DOHH2 (cell line): ENCODE data around the gene KRTAP19-8.

Experiments
- H3F3A ChIP-seq: fragments of 200-600 bp; sonication (generic), shearing (Covaris generic); 2 replicates; pipeline ENCODE4 v1.6.0; 2016; ENCODE audit warnings: antibody characterized with exemption, mild to moderate bottlenecking; ENCODE audit not compliant: control insufficient read depth, insufficient read depth
- H3K27ac ChIP-seq: fragments of 200-600 bp; sonication (generic); 2 replicates; pipeline ENCODE4 v1.5.1; 2014; ENCODE audit warnings: low read depth, mild to moderate bottlenecking, low read length, moderate library complexity
- H3K27me3 ChIP-seq: fragments of 200-600 bp; sonication (generic); 2 replicates; pipeline ENCODE4 v1.6.1; 2014; ENCODE audit warnings: mild to moderate bottlenecking, low read length, mixed read lengths; ENCODE audit not compliant: control insufficient read depth
- H3K36me3 ChIP-seq: fragments of 200-600 bp; sonication (generic); 2 replicates; pipeline ENCODE4 v1.6.1; 2014; ENCODE audit warnings: mild to moderate bottlenecking, low read length, moderate library complexity, mixed read lengths; ENCODE audit not compliant: control insufficient read depth
- H3K4me1 ChIP-seq: fragments of 200-600 bp; sonication (generic); 2 replicates; pipeline ENCODE4 v1.6.1; 2014; ENCODE audit warnings: mild to moderate bottlenecking, low read length, mixed read lengths; ENCODE audit not compliant: control insufficient read depth
- H3K4me2 ChIP-seq: fragments of 200-600 bp; sonication (generic); 2 replicates; pipeline ENCODE4 v1.6.0; 2014; ENCODE audit warnings: mild to moderate bottlenecking, low read length, moderate library complexity
- H3K4me3 ChIP-seq: fragments of 200-600 bp; sonication (generic); 2 replicates; pipeline ENCODE4 v1.5.1; 2014; ENCODE audit warnings: mild to moderate bottlenecking, low read length, mixed read lengths
- H3K79me2 ChIP-seq: fragments of 200-600 bp; sonication (generic); 2 replicates; pipeline ENCODE4 v1.6.1; 2014; ENCODE audit warnings: mild to moderate bottlenecking, low read length, mixed read lengths; ENCODE audit not compliant: control insufficient read depth
- H3K9me2 ChIP-seq: fragments of 200-600 bp; sonication (generic); replicated peaks from 2 replicates; pipeline ENCODE4 v1.6.1; 2014; ENCODE audit warnings: mild to moderate bottlenecking, low read length, mixed read lengths; ENCODE audit not compliant: control insufficient read depth
- H3K9me3 ChIP-seq: fragments of 200-600 bp; sonication (generic); 2 replicates; pipeline ENCODE4 v1.6.1; 2014; ENCODE audit warnings: antibody characterized with exemption, low read length, mixed read lengths; ENCODE audit not compliant: control insufficient read depth, insufficient read depth
- H4K20me1 ChIP-seq: fragments of 200-600 bp; sonication (generic); 2 replicates; pipeline ENCODE4 v1.6.0; 2014; ENCODE audit warnings: low read depth, mild to moderate bottlenecking, antibody characterized with exemption, low read length, moderate library complexity; ENCODE audit not compliant: control insufficient read depth, insufficient read depth
- CTCF ChIP-seq: fragments of 200-600 bp; sonication (generic); IDR thresholded peaks from one replicate; pipeline ENCODE4 v1.5.1; 2014; ENCODE audit warnings: antibody characterized with exemption, mild to moderate bottlenecking, low read depth, low read length; ENCODE audit not compliant: poor library complexity, severe bottlenecking
- EZH2phosphoT487 ChIP-seq: fragments of 200-600 bp; sonication (generic); IDR thresholded peaks from 2 replicates; pipeline ENCODE4 v1.6.1; 2017; ENCODE audit warnings: borderline replicate concordance, mild to moderate bottlenecking, antibody characterized with exemption, low read length, moderate library complexity, mixed read lengths

The KRTAP19-8 gene

DNA sequence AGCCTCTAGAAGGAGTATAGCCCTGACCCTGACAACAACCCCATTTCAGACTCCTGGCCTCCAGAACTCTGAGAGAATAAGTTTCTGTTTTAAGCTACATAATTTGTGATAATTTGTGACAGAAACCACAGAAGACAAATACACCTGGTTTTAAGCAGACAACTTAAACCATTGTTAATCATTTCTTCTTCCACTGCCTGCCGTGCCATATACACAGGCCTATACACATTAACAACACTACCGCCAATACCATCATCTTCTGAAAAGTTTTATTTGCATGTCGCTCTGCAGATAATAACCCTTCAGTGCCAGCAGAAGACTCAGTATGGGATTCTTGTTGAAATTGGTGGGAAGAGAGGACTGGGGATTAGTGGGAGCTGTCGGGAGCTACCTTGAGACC, 39.9 kb upstream of the KRTAP19-8 start:
- H3K9me2 ChIP-seq = no peaks in the 10 kb centered on the region; the same call in 1 of the 2 replicates
- no peak overlapping the region for H3K4me3 ChIP-seq
- H3F3A ChIP-seq = no peaks in the 10 kb centered on the region
- no peaks in the 10 kb centered on the region for H3K9me3 ChIP-seq
- no peaks in the 10 kb centered on the region for H3K4me1 ChIP-seq
- H3K79me2 ChIP-seq = no peaks in the 10 kb centered on the region
- 0 out of 2 replicates have a peak, but pooled peaks cover 4% of the 10 kb centered on the region for H3K27me3 ChIP-seq
- no peak overlapping the region for H3K4me2 ChIP-seq
- no peaks in the 10 kb centered on the region for H4K20me1 ChIP-seq
- no peak overlapping the region for H3K27ac ChIP-seq
- no peaks in the 10 kb centered on the region for H3K36me3 ChIP-seq
- TF ChIP-seq EZH2phosphoT487 (no peak), CTCF (no peak)

DNA sequence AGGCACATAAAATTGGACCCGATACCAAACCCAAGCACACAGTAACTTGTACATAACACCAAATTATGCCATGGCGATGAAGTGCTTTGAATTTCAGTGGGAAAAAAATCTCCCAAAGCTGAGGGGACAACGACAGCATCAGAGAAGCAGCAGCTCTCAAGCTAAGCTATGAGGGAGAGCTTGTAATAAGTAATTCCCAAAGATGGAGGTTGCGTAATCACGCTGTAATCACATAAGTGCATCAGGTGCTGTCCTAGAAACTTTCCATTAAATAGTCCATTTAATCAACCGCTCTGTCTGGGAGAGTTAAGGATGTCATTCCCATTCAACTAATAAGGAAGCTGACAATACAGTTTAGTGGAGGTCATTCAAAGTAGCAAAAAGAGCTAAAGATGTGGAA, 37.6 kb upstream of the KRTAP19-8 start:
- Histone ChIP-seq H3K36me3 (no peaks in the 10 kb centered on the region), H3K79me2 (no peaks in the 10 kb centered on the region), H3K27ac (no peak overlapping the region), H3K9me2 (no peaks in the 10 kb centered on the region; the same call in 1 of the 2 replicates), H3K27me3 (0 out of 2 replicates have a peak, but pooled peaks cover 4% of the 10 kb centered on the region), H3K4me3 (no peak overlapping the region), H3K4me1 (no peaks in the 10 kb centered on the region), H3F3A (no peaks in the 10 kb centered on the region), H4K20me1 (no peaks in the 10 kb centered on the region), H3K9me3 (no peaks in the 10 kb centered on the region), H3K4me2 (no peak overlapping the region)
- TF ChIP-seq EZH2phosphoT487 (no peak), CTCF (no peak)

DNA sequence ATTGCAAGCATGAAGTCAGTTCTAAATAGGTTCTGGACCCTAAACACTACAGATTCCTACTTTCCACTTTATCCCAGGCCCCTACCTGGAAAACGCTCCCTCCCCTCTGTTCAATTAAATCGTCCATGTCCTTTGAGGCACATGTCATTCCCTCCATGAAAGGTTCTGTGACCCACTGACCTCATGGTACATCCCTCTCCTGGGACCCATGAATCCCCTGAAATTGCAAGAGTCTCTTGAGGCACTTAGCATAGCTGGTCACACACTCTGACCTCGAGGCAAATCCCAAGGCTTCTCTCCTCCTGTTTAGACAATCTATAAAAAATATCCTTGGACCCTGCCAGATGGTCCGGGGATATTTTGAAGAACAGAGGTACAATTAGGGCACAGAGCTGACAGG, 34.3 kb upstream of the KRTAP19-8 start:
- TF ChIP-seq EZH2phosphoT487 (no peak), CTCF (no peak)
- H3K79me2 ChIP-seq = no peaks in the 10 kb centered on the region
- 0 out of 2 replicates have a peak, but pooled peaks cover 4% of the 10 kb centered on the region for H3K27me3 ChIP-seq
- H3K27ac ChIP-seq = no peak overlapping the region
- H3K4me2 ChIP-seq = no peak overlapping the region
- H3F3A ChIP-seq = no peaks in the 10 kb centered on the region
- H3K4me3 ChIP-seq = no peak overlapping the region
- H3K9me2 ChIP-seq = no peaks in the 10 kb centered on the region; the same call in 1 of the 2 replicates
- H3K36me3 ChIP-seq = no peaks in the 10 kb centered on the region
- H3K9me3 ChIP-seq = no peaks in the 10 kb centered on the region
- H4K20me1 ChIP-seq = no peaks in the 10 kb centered on the region
- H3K4me1 ChIP-seq = no peaks in the 10 kb centered on the region

DNA sequence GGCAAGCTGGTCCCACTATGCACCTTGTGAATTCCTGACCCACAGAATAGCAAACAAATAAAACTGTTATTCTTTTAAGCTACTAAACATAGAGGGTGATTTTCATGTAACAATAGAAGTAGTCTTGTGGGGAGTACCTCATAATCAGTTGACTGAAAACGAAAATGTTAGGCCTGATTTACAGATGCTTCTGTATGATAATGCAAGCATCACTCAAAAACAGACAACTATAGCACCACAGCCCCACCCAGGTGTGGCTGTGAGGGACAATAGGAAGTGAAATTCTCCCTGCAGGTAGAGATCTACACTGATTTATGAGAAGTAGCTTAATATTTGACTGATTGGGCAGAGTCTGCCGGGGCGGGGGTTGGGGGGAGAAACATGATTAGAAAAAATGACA, 26.5 kb upstream of the KRTAP19-8 start:
- H4K20me1 ChIP-seq = no peaks in the 10 kb centered on the region
- H3K27me3 ChIP-seq = no peaks in the 10 kb centered on the region
- H3K4me3 ChIP-seq = no peak overlapping the region
- H3K9me3 ChIP-seq = no peaks in the 10 kb centered on the region
- H3K9me2 ChIP-seq = no peaks in the 10 kb centered on the region
- H3K4me1 ChIP-seq = no peaks in the 10 kb centered on the region
- H3K36me3 ChIP-seq = no peaks in the 10 kb centered on the region
- H3F3A ChIP-seq = no peaks in the 10 kb centered on the region
- H3K27ac ChIP-seq = no peak overlapping the region
- TF ChIP-seq EZH2phosphoT487 (no peak), CTCF (no peak)
- no peaks in the 10 kb centered on the region for H3K79me2 ChIP-seq
- H3K4me2 ChIP-seq = no peak overlapping the region
